Measurements from ENCODE around the gene UBXN11. TPM values are rescaled to one million over a fixed set of nuclear protein-coding genes. Genes with fewer than 3 reads are reported as not detected.

UBXN11 gene
- polyA plus RNA-seq, 1 of the 3 experiments (the other 2 are of a cell fraction): 30.6 TPM

GRCh38 chr1:26275580-26276431 lies 30.6 kb downstream of the UBXN11 start (continued):
- TF ChIP-seq REST (IDR thresholded peaks at IDR 0.05; ENCODE audit: low read depth, low read length) (no peak), SMC3 (IDR thresholded peaks at IDR 0.05; ENCODE audit: low read depth, low read length) (peak; percentile 76), EZH2phosphoT487 (IDR thresholded peaks at IDR 0.05; ENCODE audit: borderline replicate concordance, low read depth) (no peak), MXI1 (IDR thresholded peaks at IDR 0.05; ENCODE audit: low read depth, low read length) (peak; percentile 75), RCOR1 (IDR thresholded peaks at IDR 0.05; ENCODE audit: low read length) (peak; percentile 7; the same call in 1 of the 2 replicates), ELF1 (IDR thresholded peaks at IDR 0.05) (no peak), TAF1 (IDR thresholded peaks at IDR 0.05; ENCODE audit: borderline replicate concordance, low read depth, low read length) (no peak), RAD21 (IDR thresholded peaks at IDR 0.05; ENCODE audit: low read length) (peak; percentile 72), MEF2A (IDR thresholded peaks at IDR 0.05; ENCODE audit: borderline replicate concordance, low read depth) (no peak), GABPA (IDR thresholded peaks at IDR 0.05; ENCODE audit: low read depth) (no peak), MAX (IDR thresholded peaks at IDR 0.05; ENCODE audit: low read depth) (peak; percentile 71), SIN3A (IDR thresholded peaks at IDR 0.05; ENCODE audit: borderline replicate concordance, low read depth, low read length) (no peak), PBX3 (IDR thresholded peaks at IDR 0.05) (peak; percentile 41; the same call in 1 of the 2 replicates), NFIC (IDR thresholded peaks at IDR 0.05; ENCODE audit: borderline replicate concordance) (peak; percentile 47), NRF1 (IDR thresholded peaks at IDR 0.05; ENCODE audit: low read depth, low read length) (no peak), TCF12 (IDR thresholded peaks at IDR 0.05) (peak; percentile 47; the same call in 1 of the 2 replicates), FOXM1 (IDR thresholded peaks at IDR 0.05; ENCODE audit: low read depth) (no peak), RXRA (IDR thresholded peaks at IDR 0.05; ENCODE audit: borderline replicate concordance, low read depth) (no peak), CHD2 (IDR thresholded peaks at IDR 0.05; ENCODE audit: low read length, partially characterized antibody) (no peak), JUND (IDR thresholded peaks at IDR 0.05) (peak; percentile 52; the same call in 1 of the 2 replicates), USF2 (IDR thresholded peaks at IDR 0.05; ENCODE audit: borderline replicate concordance, low read depth, low read length) (peak; percentile 45; the same call in 1 of the 2 replicates), POLR2AphosphoS5 (IDR thresholded peaks at IDR 0.05; ENCODE audit: low read depth, low read length) (no peak), FOSL2 (IDR thresholded peaks at IDR 0.05; ENCODE audit: borderline replicate concordance, low read depth) (no peak)
